ENCODE measurements around the gene KCNH3. TPM values are rescaled to one million over a fixed set of nuclear protein-coding genes. Genes with fewer than 3 reads are reported as not detected.

KCNH3 gene
- total RNA-seq, 5 donors from 2014 or later (not counting 1 experiment from before 2014, with no cell fraction given), result 3.4 to 8.0 (median 5.5) TPM

- DNase-seq (no peak), ATAC-seq (replicated peaks in 1 of 4) (no peak)
- Histone ChIP-seq H3K4me3 (ENCODE audit: control insufficient read depth in 1 of 2, extremely low read depth in 1 of 2, low read length in 1 of 2) (no peak overlapping the region), H3K36me3 (ENCODE audit: control insufficient read depth in 2 of 2, extremely low read depth in 1 of 2, insufficient read depth in 1 of 2, low read length in 1 of 2) (no peaks in the 10 kb centered on the region), H3K27ac (ENCODE audit: low read length) (no peak overlapping the region), H3K27me3 (replicated peaks in 1 of 2; ENCODE audit: control insufficient read depth in 2 of 2, extremely low read depth in 1 of 2, insufficient read depth in 2 of 2, low read length in 1 of 2) (peaks cover 0 to 37% of the 10 kb centered on the region in 2 experiments), H3K9me3 (no peaks in the 10 kb centered on the region), H3K4me1 (ENCODE audit: control insufficient read depth in 1 of 2, extremely low read depth in 1 of 2, insufficient read depth in 2 of 2, low read length in 2 of 2) (peaks cover 6 to 30% of the 10 kb centered on the region in 2 experiments)
- Mint-ChIP-seq H3K36me3 (no peaks in the 10 kb centered on the region), H3K9me3 (no peaks in the 10 kb centered on the region), H3K27ac (peak overlapping the region in 1 of 2 donors; percentile 29), H3K4me1 (peaks cover 21 to 30% (median 26%) of the 10 kb centered on the region in 3 donors), H3K27me3 (peaks cover 0 to 15% of the 10 kb centered on the region in 2 donors), H3K4me3 (no peak overlapping the region)
- ChIA-PET POLR2A (interaction anchor here in 1 of 2 donors (0.7 kb wide), 1 partner anchor 16 kb away, joined by 3 read pairs; no protein-coding TSS in a partner anchor), CTCF (no interaction called here)
- WGBS (ENCODE audit: insufficient coverage), result 94% methylated on average over 8 of the region's 15 CpGs
Measured at GRCh38 chr12:49542592-49543160, 3.8 kb downstream of the KCNH3 start.

- DNase-seq, result no peak
- H3K27ac Mint-ChIP-seq, result peak overlapping the region in 1 of 2 donors; percentile 29
- Histone ChIP-seq H3K9me3 (no peaks in the 10 kb centered on the region), H3K36me3 (ENCODE audit: control insufficient read depth in 2 of 2, extremely low read depth in 1 of 2, insufficient read depth in 1 of 2, low read length in 1 of 2) (no peaks in the 10 kb centered on the region), H3K27me3 (replicated peaks in 1 of 2; ENCODE audit: control insufficient read depth in 2 of 2, extremely low read depth in 1 of 2, insufficient read depth in 2 of 2, low read length in 1 of 2) (peaks cover 0 to 39% of the 10 kb centered on the region in 2 experiments), H3K4me3 (ENCODE audit: control insufficient read depth in 1 of 2, extremely low read depth in 1 of 2, low read length in 1 of 2) (no peak overlapping the region), H3K4me1 (ENCODE audit: control insufficient read depth in 1 of 2, extremely low read depth in 1 of 2, insufficient read depth in 2 of 2, low read length in 2 of 2) (peaks cover 6 to 31% of the 10 kb centered on the region in 2 experiments), H3K27ac (ENCODE audit: low read length) (no peak overlapping the region)
- 69% methylated on average over 20 of the region's 20 CpGs for WGBS (ENCODE audit: insufficient coverage)
- H3K4me1 Mint-ChIP-seq, result peaks cover 24 to 34% (median 30%) of the 10 kb centered on the region in 3 donors
- H3K4me3 Mint-ChIP-seq, result no peak overlapping the region
- H3K27me3 Mint-ChIP-seq, result peaks cover 0 to 22% of the 10 kb centered on the region in 2 donors
- no peaks in the 10 kb centered on the region for H3K36me3 Mint-ChIP-seq
- ChIA-PET POLR2A (interaction anchor here in 1 of 2 donors (0.7 kb wide), 1 partner anchor 15 kb away, joined by 3 read pairs; no protein-coding TSS in a partner anchor), CTCF (interaction anchor here in 1 of 2 donors (0.6 kb wide), 1 partner anchor 246 kb away, joined by 4 read pairs; no protein-coding TSS in a partner anchor)
- no peak for ATAC-seq (replicated peaks in 1 of 4)
- no peaks in the 10 kb centered on the region for H3K9me3 Mint-ChIP-seq
Measured at GRCh38 chr12:49543221-49543913, 4.5 kb downstream of the KCNH3 start.

GRCh38 chr12:49543914-49544815 is 5.3 kb downstream of the KCNH3 start:
- ChIA-PET CTCF (interaction anchor here in 1 of 2 donors (0.6 to 0.7 kb wide), 2 partner anchors 247 to 1745 kb away, joined by 3 to 4 read pairs; no protein-coding TSS in a partner anchor), POLR2A (no interaction called here)
- H3K27me3 ChIP-seq (replicated peaks in 1 of 2; ENCODE audit: control insufficient read depth in 2 of 2, extremely low read depth in 1 of 2, insufficient read depth in 2 of 2, low read length in 1 of 2), result peaks cover 0 to 46% of the 10 kb centered on the region in 2 experiments
- Mint-ChIP-seq H3K36me3 (no peaks in the 10 kb centered on the region), H3K4me3 (no peak overlapping the region), H3K27me3 (peaks cover 0 to 27% of the 10 kb centered on the region in 2 donors), H3K9me3 (no peaks in the 10 kb centered on the region), H3K27ac (no peak overlapping the region), H3K4me1 (peaks cover 29 to 37% (median 32%) of the 10 kb centered on the region in 3 donors)
- no peaks in the 10 kb centered on the region for H3K9me3 ChIP-seq
- DNase-seq, result no peak
- no peak overlapping the region for H3K4me3 ChIP-seq (ENCODE audit: control insufficient read depth in 1 of 2, extremely low read depth in 1 of 2, low read length in 1 of 2)
- H3K4me1 ChIP-seq (ENCODE audit: control insufficient read depth in 1 of 2, extremely low read depth in 1 of 2, insufficient read depth in 2 of 2, low read length in 2 of 2), result peaks cover 7 to 37% of the 10 kb centered on the region in 2 experiments
- no peaks in the 10 kb centered on the region for H3K36me3 ChIP-seq (ENCODE audit: control insufficient read depth in 2 of 2, extremely low read depth in 1 of 2, insufficient read depth in 1 of 2, low read length in 1 of 2)
- H3K27ac ChIP-seq (ENCODE audit: low read length), result no peak overlapping the region
- 78% methylated on average over 29 of the region's 39 CpGs for WGBS (ENCODE audit: insufficient coverage)
- ATAC-seq (replicated peaks in 1 of 4), result no peak

- Mint-ChIP-seq H3K9me3 (no peaks in the 10 kb centered on the region), H3K27ac (no peak overlapping the region), H3K27me3 (peaks cover 0 to 27% of the 10 kb centered on the region in 2 donors), H3K36me3 (no peaks in the 10 kb centered on the region), H3K4me3 (no peak overlapping the region), H3K4me1 (peaks cover 19 to 23% (median 20%) of the 10 kb centered on the region in 3 donors)
- no peak for ATAC-seq (replicated peaks in 1 of 4)
- Histone ChIP-seq H3K27me3 (replicated peaks in 1 of 2; ENCODE audit: control insufficient read depth in 2 of 2, extremely low read depth in 1 of 2, insufficient read depth in 2 of 2, low read length in 1 of 2) (peaks cover 0 to 48% of the 10 kb centered on the region in 2 experiments), H3K4me1 (ENCODE audit: control insufficient read depth in 1 of 2, extremely low read depth in 1 of 2, insufficient read depth in 2 of 2, low read length in 2 of 2) (peaks cover 2 to 29% of the 10 kb centered on the region in 2 experiments), H3K27ac (ENCODE audit: low read length) (no peak overlapping the region), H3K4me3 (ENCODE audit: control insufficient read depth in 1 of 2, extremely low read depth in 1 of 2, low read length in 1 of 2) (no peak overlapping the region), H3K36me3 (ENCODE audit: control insufficient read depth in 2 of 2, extremely low read depth in 1 of 2, insufficient read depth in 1 of 2, low read length in 1 of 2) (no peaks in the 10 kb centered on the region), H3K9me3 (no peaks in the 10 kb centered on the region)
- WGBS (ENCODE audit: insufficient coverage), result 78% methylated on average over 2 of the region's 4 CpGs
- POLR2A ChIA-PET, result interaction anchor here (0.5 to 0.6 kb wide), 3 partner anchors 29 to 221 kb away, joined by 3 to 6 read pairs (median 3); no protein-coding TSS in a partner anchor
- DNase-seq, result no peak
- CTCF ChIA-PET, result interaction anchor here in 1 of 2 donors (0.6 kb wide), 2 partner anchors 77 to 213 kb away, joined by 5 to 6 read pairs; no protein-coding TSS in a partner anchor
Measured at GRCh38 chr12:49545815-49546214, 7.0 kb downstream of the KCNH3 start.

- H3K27me3 ChIP-seq (replicated peaks in 1 of 2; ENCODE audit: control insufficient read depth in 2 of 2, extremely low read depth in 1 of 2, insufficient read depth in 2 of 2, low read length in 1 of 2), result peaks cover 0 to 55% of the 10 kb centered on the region in 2 experiments
- H3K27ac Mint-ChIP-seq, result no peak overlapping the region
- H3K4me3 ChIP-seq (ENCODE audit: control insufficient read depth in 1 of 2, extremely low read depth in 1 of 2, low read length in 1 of 2), result no peak overlapping the region
- no peaks in the 10 kb centered on the region for H3K36me3 ChIP-seq (ENCODE audit: control insufficient read depth in 2 of 2, extremely low read depth in 1 of 2, insufficient read depth in 1 of 2, low read length in 1 of 2)
- peaks cover 0 to 30% of the 10 kb centered on the region in 2 donors for H3K27me3 Mint-ChIP-seq
- no peaks in the 10 kb centered on the region for H3K9me3 ChIP-seq
- ChIA-PET CTCF (interaction anchor here in 1 of 2 donors (0.6 kb wide), 2 partner anchors 78 to 212 kb away, joined by 5 to 6 read pairs; no protein-coding TSS in a partner anchor), POLR2A (interaction anchor here (0.5 to 0.6 kb wide), 2 partner anchors 30 to 78 kb away, joined by 3 to 6 read pairs; no protein-coding TSS in a partner anchor)
- peaks cover 15 to 17% (median 15%) of the 10 kb centered on the region in 3 donors for H3K4me1 Mint-ChIP-seq
- peaks cover 2 to 29% of the 10 kb centered on the region in 2 experiments for H3K4me1 ChIP-seq (ENCODE audit: control insufficient read depth in 1 of 2, extremely low read depth in 1 of 2, insufficient read depth in 2 of 2, low read length in 2 of 2)
- ATAC-seq (replicated peaks in 1 of 4) (no peak), DNase-seq (no peak)
- no peaks in the 10 kb centered on the region for H3K9me3 Mint-ChIP-seq
- no peak overlapping the region for H3K27ac ChIP-seq (ENCODE audit: low read length)
- H3K36me3 Mint-ChIP-seq, result no peaks in the 10 kb centered on the region
- H3K4me3 Mint-ChIP-seq, result no peak overlapping the region
- 71% methylated on average over 3 of the region's 3 CpGs for WGBS (ENCODE audit: insufficient coverage)
Measured at GRCh38 chr12:49546481-49546880, 7.7 kb downstream of the KCNH3 start.
